Stimulated activated CD4-positive, alpha-beta T cell treated with anti-CD3 and anti-CD28 coated beads, Interleukin-1b, Interleukin-23, amount 100 ng/mL, for 24 hours (primary cell): ENCODE data around the gene VSIG8.
A peak's percentile ranks its signal among the peaks of the same experiment; 100 is the strongest.

Experiments
- DNase-seq, 4 experiments: peaks; one replicate each; pipeline ENCODE4 v3.0.0-alpha.2; 2020; ENCODE audit warnings: low read depth in 4 of 4, low spot score in 1 of 4

VSIG8 gene

DNA sequence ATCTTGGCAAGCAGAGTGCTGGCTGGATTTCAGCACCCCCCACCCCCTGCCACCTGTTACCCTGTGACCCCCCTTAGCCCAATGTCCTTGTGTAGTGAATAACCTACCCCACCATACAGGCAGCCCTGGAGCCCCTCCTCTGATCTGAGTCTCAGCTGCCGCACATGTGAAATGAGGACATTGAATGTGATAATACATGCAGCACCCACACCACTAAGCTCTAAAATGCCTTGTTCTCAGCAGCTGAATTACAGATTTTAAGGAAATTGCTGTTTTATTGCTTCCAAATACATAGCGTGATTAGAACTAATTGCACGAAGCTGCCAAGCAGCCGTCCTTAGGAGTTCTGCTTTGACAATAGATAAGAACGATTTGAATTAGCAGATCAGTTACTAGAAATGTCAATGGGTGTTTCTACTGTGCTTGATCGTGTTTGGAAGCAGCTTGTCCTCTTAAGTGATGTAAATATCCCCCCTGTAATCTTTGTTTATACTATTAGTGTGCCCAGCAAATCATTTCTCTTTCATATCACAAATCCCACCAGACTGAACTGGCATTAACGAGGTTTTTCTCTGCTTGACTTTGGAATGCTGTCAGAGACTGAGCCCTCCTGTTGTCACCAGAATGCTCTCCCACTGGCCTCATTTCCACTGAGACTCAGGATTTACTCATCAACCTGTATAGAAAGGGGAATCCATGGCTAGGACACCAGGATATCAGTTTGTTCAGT is 30.9 kb downstream of the VSIG8 start:
- no peak for DNase-seq

- no peak for DNase-seq
Measured at GRCh38 chr1:159830722-159831121, 31.7 kb downstream of the VSIG8 start.

GRCh38 chr1:159829822-159830465 is 32.5 kb downstream of the VSIG8 start:
- no peak for DNase-seq

DNA sequence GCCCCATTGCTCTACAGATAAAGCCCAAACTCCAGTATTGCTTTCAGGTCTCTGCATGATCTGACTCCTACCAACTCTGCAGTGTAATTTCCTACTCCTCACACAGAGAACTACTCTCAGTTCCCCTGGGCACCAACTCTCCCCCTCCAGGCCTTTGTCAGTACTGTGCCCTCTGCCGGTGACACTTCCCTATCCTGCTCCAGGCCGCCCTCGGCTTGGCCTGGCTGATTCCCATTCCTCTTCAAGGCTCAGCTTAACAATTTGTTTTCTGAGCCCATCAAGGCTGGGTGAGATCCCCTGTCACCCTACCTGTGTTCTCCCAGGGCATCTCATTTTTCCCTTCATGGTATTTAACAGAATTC is 33.2 kb downstream of the VSIG8 start:
- no peak for DNase-seq

GRCh38 chr1:159828581-159829272 is 33.7 kb downstream of the VSIG8 start:
- DNase-seq, result no peak

DNA sequence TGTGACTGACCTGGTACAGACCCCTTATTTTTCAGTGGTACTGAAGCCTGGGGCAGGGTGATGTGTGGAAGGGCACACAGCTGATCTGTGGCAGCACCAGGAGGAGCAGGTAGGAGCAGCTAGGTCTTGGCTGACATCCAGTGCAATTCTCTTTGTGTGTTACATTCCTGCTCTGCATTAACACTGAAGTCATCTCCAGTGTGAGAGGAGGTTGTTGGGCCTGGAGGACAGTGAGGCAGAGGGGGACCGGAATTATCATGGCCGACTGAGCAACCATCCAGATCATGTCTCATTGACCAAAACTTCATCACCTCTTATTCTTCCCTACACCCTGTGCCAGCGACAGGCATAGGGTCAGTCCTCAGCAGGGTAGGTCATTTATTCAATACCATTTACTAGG is 34.3 kb downstream of the VSIG8 start:
- DNase-seq, result no peak

DNA sequence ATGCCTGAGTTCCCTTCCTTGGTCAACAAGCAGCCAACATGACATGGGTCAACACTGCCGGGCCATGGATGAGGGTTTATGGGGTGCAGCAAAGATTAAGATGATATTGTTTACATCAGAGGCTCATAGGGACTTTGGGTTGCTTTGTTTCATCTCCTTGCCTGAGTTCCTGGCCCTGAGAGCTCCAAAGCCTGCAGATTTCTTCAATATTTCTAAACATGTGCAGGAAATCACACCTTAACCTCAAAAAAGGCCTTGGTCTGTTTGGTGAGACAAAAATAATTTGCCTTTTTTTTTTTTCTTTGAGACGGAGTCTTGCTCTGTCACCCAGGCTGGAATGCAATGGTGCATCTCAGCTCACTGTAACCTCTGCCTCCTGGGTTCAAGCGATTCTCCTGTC is 34.9 kb downstream of the VSIG8 start:
- DNase-seq, result no peak

GRCh38 chr1:159827102-159827490 is 35.4 kb downstream of the VSIG8 start:
- DNase-seq, result no peak

GRCh38 chr1:159826441-159827101 is 35.9 kb downstream of the VSIG8 start, which contains the start of gene SLAMF8:
SLAMF8 (plus strand) TSS chr1:159826873; CDS start chr1:159826899, 26 bp downstream.
- peak in 1 of 4 experiments; percentile 38 for DNase-seq

DNA sequence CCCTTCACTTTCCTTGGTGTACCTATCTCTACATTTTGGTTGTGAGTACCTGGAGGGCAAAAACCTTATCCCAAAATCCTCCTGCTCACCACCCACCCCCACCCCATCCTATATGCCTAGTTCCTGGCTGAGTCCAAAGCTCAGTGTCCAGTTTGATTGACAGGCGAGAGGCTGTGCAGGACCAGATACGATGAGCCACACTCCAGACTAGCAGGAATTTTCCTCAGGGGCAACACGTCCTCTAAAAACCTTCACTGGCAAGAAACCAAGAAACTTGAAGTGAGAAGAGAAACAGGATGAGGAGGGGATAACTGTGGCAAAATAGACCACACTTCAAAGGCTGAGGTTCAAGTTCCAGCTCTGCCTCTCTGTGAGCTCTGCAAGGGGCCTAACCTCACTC is 36.9 kb downstream of the VSIG8 start:
- no peak for DNase-seq

DNA sequence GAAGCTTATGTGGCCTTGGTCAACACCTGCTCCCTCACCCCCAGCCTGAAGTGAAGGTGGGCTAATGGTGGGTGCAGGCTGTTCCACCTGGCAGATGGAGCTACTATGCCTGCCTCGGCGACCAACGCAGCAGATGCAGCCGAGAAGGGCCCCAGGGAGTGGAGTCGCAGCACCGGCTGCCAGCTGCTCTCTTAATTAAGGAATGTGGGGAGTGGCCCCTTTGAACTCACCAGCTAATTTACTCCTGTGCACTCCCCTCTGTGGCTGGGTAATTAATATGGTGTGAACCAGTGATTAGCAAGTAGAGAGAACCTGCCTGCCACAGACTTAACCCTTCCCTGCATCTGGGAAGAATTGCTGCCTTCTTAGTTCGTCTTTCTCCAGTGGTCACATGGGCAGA is 39.1 kb downstream of the VSIG8 start:
- no peak for DNase-seq

- DNase-seq, result no peak
Measured at GRCh38 chr1:159821171-159821867, 41.1 kb downstream of the VSIG8 start.

- DNase-seq, result no peak
Measured at GRCh38 chr1:159817276-159818041, 45.0 kb downstream of the VSIG8 start.

GRCh38 chr1:159815926-159816325 is 46.5 kb downstream of the VSIG8 start:
- no peak for DNase-seq

DNA sequence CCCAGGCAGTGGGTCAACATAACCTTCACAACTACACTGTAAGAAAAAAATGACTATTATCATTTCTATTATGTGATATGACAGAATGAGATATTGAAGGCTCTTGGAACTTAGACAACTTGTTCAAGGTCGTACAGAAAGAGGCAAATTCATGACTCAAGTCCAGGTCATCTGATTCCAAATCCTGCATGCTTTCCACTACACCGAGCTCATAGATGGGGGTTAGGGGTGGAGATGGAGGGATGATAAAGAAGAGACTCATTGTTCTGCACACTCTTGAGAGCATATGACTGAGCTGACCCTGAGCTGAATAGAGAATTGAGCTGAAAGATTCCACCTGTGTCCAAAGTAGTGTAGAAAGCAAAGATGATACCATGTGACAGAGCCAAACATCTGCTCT is 57.5 kb downstream of the VSIG8 start:
- DNase-seq, result no peak
